GM21723 (cell line): Measurements from ENCODE around the gene TSPAN13.
"Not testable (repeated sequence)": the region's sequence is repeated elsewhere in the genome, so short reads cannot be mapped to it uniquely, and the experiment has no call there.

Source experiments
- ATAC-seq: cut with Tn5 transposase; IDR thresholded peaks from one replicate; pipeline ENCODE4 v1.9.1; 2021; ENCODE audit warnings: mild to moderate bottlenecking, moderate library complexity; ENCODE audit not compliant: unreplicated experiment

Gene TSPAN13

DNA sequence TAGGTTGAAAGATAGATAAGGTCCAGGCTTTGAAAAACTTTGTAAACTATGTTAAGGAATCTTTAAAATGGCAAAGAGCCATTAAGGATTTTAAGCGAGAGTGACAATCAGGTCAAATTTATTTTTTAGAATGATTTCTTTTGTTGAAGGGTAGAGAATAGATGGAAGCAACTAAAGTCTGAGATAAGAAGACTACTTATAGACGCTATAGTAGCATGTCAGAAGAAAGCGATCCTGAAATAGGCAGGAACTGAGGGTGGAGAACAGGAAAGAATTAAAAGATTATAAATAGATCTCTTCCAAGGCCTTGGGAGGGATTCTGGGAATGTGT, 13.0 kb upstream of the TSPAN13 start:
- no peak for ATAC-seq

DNA sequence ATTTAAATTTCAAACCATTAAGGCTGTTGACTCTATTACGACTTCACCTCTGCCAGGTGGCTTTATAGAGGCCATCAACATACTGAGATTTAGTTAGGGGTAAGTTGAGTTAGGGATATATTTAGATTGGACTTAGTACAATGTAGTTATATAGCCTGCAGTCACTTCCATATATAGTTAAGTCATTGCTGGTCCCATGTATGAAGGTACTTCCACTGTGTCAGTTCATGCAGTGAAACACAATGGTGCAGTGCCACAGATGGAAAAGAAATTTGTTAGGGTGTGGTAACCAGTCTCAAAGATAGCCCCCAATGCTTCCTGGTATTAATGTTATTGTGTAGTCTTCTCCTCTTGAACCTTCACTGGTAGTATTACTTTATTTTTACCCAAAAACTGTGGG, 12.6 kb upstream of the TSPAN13 start:
- ATAC-seq, result no peak

DNA sequence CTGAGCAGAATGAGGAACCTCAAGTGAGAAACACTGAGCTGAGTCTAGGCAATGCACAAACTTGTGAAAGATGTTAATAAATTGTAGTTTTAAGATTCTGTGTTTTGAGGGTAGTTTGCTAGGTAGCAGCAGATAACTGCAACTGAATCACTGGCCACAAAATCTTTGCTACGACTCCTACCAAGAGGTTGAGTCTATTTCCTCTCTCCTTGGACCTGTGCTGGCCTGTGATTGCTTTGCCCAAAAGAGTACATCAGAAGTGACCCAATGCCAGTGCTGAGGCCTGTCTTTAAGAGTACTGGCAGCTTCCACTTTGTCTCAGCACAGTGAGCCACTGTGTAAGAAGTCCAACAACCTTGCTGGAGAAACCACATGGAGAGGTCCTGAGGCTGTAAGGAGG, 11.9 kb upstream of the TSPAN13 start:
- ATAC-seq, result no peak

DNA sequence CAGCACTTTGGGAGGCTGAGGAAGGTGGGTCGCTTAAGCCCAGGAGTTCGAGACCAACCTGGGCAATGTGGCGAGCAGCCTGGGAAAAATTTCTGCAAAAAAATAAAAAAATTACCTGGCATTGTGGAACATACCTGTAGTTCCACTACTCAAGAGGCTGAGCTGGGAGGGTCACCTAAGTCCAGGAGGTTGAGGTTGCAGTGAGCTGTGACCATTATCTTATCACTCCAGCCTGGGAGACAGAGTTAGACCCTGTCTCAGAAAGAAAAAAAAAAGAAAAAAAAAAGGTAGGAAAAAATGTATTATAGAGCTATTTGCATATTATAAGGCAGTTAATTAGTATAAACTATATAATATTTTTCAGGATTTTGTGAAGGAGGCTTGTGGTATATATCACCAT, 11.0 kb upstream of the TSPAN13 start:
- ATAC-seq, result no peak

DNA sequence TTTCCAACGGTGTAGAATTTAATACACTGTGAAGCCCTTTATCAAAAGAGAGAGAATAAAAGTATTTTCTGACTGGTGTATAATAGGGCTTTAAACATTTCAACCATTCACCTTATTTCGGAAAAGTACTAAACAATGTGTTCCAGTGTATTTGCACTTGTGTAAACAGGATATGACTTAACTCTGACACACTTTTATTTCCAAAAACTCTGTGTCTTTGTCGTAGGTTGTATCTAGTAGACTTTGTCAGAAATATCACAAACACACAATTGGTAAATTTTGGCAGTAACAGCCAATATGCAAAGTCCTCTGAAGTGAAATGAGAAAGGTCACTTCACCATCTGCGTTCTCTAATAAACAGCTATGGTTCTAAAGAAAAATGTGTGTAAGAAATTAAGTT, 10.3 kb upstream of the TSPAN13 start:
- no peak for ATAC-seq

DNA sequence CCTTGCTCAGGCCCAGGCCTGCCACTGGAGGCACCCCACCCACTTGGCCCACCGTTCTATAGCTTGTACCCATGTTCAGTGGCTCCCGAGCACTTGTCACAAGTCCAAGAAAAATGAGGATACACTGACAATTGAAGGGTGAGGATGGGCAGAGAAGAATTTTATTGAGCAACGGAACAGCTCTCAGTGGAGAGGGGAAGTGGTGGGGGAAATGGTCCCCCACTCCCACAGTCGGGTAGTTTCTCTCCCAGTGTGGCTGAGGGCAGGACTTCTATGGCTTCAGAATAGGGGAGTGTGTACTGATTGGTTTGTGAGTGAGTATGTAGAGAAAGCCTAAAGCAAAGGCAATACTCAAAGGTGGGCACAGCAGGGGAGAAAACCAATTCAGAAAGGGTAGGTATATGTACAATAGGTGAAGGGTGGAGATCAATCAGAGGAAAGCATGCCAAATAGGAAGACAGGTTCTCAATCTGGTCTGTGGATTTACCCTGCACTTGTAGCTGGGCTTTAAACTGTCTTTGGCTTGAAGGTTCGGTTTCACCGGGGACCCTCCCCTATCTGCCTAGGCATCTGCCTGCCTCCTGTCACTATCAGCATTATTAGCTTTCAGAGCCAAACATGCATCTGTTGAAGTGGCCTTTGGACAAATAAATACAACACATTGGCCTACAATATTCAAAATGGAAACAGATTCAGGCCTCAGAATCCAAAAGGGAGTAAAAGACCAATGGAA, 8.9 kb upstream of the TSPAN13 start:
- ATAC-seq, result no peak

DNA sequence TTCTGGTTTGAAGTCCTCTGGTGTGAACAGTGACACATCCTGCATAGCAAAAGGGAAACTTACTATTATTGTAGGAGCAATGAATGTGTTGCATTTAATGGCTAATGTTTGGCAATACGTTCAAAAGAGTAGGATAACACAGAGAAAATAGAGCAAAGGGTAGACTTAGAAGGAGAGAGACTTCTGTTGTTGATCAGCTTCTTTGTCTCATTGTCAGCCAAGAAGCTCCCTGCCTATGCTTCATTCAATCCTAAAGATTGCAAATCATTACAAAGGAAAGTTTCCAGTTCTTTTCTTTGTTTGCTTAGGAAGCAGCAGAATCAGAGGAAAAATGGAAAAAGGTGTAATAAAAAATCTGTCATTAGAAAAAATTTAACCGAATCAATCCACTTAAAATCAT, 7.9 kb upstream of the TSPAN13 start:
- no peak for ATAC-seq

DNA sequence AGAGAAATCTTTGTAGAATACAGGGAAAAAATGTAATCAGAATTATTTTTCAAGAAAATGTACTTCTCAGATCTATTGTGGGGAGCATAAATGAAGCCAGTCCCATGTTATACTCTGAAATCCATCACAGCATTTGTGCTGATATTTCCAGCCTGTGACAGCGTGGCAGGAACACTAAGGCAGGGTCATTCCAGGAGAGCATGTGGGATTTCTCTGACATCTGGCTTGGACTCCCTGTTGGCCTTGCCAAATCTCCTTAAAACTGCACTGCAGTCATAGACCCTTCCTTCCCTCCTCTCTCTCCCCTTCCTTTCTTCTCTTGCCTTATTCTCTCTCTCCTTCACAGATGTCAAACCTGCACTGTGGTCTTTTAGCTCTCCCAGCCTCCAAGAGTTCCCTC, 6.5 kb upstream of the TSPAN13 start:
- ATAC-seq, result no peak

DNA sequence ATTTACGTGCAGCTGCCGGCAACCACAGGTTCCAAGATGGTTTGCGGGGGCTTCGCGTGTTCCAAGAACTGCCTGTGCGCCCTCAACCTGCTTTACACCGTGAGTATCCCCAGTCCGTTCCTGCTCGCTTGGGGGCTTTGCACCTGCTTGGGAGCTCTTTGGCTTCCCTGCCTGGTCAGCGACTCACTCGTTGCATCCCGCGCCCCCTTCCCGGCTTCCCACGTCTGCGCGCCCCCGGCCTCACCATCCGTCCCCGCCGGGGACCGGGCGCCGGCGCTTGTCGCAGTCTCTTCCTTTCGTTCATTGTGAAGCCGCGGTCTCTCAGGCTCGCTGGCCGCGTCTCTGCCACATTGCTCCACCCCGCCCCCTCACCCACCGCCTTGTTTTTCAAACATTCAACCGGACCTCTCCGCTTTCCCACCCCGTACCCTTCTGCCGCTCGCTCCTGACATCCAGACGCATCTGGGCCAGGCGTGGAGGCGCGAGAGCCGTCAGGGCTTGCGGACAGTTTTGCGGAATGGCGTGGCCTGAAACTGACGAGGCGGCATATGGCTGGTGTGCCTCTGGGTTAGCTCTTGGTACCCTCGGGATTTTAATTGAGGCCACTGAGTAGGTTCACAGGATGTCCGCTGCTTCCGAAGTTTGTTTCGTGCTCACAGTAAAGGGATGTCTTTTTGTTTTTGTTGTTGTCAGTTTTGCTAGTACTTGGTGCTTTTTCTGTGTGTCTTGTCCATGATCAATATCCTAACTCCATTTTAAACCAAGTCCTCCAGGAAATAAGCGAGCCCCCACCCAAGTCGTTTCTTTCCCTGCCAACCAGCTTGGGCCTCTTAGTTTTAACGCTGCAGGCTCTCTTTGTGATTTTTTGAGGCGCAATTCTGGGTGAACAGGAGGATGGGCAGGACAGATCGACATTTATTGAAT, 639 bp downstream of the TSPAN13 start:
- peak; percentile 23 for ATAC-seq

DNA sequence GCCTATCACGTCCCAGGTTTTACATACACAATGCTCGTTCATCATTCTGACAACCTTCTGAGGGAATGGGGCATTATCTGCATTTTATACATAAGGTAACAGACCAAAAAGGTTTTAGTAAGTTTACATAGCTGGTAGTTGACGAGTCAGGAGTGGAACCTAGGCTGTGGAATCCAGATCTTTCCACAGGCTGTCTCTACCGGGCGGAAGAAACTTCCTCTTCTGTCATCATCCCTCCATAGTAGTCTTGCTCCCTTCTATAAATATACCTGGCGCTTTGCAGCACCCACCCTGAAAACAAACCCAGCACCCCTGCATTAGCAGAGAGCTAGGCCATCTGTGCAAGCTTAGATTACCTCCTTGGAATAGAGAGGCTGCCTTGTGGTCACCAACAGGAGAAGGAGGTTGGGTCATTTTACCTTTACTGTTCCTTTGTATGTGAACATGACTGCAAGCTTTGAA, 1.3 kb downstream of the TSPAN13 start:
- ATAC-seq, result no peak

DNA sequence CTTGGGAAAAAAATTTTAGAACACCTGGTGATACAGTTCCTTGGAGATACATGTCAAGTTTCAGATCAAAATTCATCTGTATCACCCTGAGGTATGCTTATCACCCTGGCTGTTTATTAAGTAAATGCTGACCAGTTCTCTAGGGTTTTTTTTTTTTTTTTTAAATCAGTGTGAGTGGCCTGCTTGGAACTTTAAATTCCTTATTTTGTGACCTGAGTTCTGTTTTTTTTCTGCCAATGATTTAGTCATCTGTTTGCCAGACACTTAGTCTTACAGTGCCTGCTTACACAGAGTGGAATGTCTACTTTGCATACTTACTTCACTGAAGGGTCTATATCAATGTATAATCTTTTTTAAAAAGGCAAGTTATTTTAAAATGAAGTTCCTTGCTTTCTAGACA, 1.8 kb downstream of the TSPAN13 start:
- ATAC-seq, result no peak

DNA sequence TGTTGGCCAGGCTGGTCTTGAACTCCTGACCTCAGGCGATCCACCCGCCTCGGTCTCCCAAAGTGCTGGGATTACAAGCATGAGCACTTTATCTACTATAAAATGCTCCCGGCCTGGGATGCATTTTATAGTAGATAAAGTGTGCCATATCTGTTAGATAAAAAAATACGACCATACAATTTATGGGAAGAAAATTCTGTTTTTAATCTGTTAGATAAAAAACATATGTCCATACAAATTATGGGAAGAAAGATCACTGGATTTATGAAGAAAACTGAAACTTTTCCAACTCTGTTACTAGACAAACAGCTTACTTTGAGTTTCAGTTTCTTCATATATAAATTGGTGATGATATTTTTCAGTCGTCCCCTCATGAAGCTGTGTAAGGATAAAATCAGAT, 4.5 kb downstream of the TSPAN13 start:
- ATAC-seq, result no peak

DNA sequence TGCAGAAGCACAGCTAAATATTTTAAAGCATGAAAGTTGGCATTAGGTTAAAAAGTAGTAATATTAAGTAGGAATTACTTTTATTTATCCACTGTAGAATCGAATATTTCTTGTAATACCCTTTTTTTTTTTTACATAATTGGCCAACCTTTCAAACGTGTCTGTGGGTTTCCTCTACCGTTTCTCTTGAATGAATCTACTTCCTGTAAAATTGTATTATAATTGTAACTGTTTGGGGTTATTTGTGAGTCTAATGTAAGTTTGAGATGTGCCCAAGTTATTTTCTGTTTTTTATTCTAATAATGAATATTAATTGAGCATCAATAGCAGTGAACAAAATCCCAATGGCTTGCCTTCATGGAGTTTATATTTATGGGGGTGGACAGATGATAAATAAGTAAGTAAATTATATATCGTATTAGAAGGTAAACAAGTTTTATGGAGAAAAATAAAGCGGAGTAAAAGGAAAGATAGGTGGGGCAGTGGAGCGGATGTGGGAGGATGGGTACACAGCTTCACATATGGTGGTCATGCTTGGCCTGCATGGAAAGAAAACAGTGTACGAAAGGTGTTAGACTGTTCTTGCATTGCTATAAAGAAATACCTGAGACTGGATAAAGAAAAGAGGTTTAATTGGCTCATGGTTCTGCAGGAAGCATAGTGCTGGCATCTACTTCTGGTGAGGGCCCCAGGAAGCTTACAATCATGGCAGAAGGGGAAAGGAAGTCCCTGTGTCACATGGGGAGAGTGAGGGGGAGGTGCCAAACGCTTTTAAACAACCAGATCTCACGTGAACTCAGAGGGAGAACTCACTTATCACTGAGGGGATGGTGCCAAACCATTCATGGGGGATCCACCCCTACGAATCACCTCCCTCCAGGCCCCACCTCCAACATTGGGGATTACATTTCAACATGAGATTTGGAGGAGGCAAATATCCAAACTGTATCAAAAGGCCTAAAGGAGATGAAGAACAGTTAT, 5.4 kb downstream of the TSPAN13 start:
- ATAC-seq, result no peak

DNA sequence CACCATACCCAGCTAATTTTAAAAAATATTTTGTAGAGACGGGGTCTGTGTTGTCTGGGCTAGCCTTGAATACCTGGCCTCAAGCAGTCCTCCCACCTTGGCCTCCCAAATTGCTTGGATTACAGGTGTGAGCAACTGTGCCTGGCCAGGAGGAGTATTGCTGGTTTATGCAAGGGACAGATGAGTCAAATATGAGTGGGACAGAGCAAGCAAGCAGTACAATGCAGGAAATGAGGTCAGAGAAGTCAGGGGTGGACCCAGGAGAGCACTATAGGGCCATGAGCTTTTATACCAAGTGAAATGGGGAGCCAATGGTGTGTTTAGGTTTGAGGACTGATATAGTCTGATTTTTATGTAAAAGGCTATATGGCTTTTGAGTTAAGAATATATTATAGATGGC, 6.3 kb downstream of the TSPAN13 start:
- ATAC-seq, result no peak

DNA sequence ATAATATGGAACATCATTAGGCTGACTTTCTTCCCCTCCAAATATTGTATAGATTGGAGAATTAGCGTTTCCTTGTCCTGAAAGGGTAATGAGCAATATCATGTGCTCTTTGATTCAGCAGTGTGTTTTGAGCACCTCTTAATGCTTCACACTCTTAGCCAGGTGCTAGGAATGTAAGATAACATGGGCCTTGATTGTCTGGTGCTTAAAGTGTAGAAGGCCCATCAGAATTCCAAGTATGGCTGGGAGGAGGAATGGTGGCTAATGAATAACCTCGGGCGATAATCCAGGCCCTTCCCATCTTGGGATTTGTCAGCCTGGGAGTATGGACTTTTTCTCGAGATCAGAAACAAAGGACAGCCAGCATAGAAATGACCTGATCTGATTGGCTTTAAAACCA, 8.6 kb downstream of the TSPAN13 start:
- ATAC-seq, result no peak

DNA sequence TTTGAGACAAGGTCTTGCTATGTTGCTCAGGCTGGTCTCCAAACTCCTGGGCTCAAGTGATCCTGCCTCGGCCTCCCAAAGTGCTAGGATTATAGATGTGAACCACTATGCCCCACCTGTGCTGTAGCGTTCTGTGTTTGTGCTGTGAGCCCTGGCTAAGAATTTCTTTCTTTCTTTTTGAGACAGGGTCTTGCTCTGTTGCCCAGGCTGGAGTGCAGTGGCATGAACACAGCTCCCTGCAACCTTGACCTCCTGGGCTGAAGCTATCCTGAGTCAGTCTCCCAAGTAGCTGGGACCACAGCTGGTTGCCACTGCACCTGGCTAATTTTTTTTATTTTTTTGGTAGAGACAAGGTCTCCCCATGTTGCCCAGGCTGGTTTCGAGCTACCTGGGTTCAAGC, 11.4 kb downstream of the TSPAN13 start:
- no peak for ATAC-seq

DNA sequence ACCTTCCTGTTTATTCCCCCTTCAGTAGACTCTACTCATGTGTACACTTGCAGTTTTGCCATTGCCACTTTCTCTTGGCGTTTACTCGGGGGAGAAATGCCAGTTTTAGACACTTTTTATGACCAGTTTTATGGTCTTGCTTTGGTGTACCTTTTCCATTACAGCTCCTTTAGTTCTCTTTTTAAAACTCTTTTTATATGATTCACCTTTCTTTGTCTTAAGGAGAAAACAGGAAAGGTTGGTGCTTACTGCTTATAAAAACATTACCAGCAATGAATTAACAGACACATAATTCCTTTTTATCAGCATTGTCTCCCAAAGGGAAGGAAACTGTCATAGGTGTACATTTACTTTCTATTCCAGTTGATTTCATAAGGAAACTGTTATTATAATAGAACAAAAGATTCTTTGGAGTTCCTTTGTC, 11.9 kb downstream of the TSPAN13 start:
- no peak for ATAC-seq

DNA sequence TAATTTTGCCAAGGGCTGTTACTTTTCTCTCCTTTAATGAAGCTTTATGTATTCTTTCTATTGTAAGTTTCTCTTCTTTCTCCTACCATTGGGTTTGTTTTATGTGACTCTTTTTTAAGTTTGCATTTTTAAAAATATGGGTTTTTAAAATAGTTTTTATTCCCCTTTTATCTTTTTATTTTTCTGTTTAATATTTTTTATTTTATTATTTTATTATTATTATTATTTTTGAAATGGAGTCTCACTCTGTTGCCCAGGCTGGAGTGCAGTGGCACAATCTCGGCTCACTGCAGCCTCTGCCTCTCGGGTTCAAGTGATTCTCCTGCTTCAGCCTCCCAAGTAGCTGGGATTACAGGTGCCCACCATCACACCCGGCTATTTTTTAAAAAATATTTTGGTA, 16.4 kb downstream of the TSPAN13 start:
- ATAC-seq, result not testable (repeated sequence)

DNA sequence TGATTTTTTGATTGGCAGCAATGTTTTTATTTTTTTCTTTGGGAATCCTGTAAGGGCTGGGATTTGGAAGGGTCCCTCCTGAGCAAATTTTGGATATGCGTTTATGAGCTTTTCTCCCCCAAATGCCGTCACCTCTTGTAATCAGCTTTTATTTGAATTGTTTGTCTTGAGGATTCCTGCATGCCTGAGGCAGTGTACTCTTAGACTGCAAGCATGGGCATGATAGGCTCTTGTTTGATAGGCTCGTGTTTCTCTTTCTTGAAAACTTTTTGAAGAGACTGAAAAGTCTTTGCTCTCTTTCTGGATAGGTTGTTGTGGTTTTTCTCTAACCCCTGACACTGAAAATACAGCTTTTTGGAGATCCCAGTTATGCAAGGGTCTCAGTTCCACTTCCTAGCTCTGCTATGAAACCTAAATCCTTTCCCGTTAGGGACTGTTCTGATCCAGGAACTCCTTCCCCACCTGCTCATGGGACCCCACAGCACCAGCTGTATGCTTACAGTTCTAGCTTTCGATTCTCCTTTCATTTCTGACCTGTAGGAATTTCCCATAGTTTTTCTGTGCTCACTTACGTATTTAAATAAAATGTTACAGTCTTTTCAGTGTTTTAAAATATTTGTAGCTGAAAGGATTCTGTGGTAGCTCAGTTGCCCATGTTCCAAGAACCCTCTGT, 17.2 kb downstream of the TSPAN13 start:
- ATAC-seq, result no peak

DNA sequence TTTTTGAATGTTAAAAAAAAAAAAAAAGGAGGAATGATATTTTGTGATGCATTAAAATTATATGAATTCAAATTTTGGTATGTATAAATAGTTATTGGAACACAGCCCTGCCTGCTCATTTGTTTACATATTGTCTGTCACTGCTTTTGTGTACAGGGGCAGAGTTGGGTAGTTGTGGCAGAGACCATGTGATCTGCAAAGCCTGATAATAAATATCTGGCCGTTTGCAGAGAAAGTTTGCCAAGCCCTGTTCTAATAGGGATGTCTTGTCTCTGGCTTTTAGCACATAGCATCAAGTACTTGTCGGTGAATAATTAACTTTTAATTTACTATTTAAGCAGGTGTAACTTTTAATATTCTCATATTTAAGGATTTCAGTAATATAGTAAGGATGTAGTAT, 19.8 kb downstream of the TSPAN13 start:
- ATAC-seq, result no peak

DNA sequence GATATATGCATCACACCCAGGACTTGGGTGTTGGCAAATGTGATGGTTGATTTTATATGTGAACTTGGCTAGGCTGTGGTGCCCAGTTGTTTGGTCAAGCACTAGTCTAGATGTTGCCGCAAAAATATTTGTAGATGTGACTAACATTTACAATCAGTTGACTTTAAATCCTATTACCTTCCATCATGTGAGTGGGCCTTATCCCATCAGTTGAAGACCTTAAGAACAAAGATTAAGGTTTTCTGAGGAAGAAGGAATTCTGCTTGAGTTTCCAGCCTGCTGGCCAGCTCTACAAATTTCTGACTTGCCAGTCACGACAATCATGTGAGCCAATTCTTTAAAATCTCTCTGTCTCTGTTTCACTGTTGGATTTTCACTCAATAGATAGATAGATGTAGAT, 20.3 kb downstream of the TSPAN13 start:
- no peak for ATAC-seq
